Measurements from ENCODE around the gene RAB28.

DNA sequence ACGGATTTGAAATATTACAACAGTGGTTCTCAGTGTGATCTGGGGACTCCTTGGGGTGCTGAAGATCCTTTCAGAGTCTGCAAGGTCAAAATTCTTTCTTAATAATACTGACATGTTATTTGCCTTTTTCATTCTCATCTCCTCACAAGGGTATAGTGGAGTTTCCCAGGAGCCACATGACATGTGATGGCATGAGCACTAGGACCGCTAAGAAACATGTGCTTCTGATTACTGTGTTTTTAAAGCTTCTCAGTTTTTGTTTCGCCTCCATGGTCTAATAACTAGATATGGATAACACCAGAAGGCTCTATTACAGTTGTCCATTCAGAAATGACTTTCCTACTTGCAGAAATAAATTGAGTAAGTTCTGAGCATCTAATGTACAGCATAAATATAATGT lies 156.1 kb downstream of the RAB28 start:
- TF ChIP-seq, protein P1, sequence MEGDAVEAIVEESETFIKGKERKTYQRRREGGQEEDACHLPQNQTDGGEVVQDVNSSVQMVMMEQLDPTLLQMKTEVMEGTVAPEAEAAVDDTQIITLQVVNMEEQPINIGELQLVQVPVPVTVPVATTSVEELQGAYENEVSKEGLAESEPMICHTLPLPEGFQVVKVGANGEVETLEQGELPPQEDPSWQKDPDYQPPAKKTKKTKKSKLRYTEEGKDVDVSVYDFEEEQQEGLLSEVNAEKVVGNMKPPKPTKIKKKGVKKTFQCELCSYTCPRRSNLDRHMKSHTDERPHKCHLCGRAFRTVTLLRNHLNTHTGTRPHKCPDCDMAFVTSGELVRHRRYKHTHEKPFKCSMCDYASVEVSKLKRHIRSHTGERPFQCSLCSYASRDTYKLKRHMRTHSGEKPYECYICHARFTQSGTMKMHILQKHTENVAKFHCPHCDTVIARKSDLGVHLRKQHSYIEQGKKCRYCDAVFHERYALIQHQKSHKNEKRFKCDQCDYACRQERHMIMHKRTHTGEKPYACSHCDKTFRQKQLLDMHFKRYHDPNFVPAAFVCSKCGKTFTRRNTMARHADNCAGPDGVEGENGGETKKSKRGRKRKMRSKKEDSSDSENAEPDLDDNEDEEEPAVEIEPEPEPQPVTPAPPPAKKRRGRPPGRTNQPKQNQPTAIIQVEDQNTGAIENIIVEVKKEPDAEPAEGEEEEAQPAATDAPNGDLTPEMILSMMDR (IDR thresholded peaks at IDR 0.05), result no peak
- no peak for TF ChIP-seq POLR2A (IDR thresholded peaks at IDR 0.05)

Data from adrenal gland (tissue), 5 donors.